A673 (cell line): ENCODE data around the gene EFNA3.
A peak's percentile ranks its signal among the peaks of the same experiment; 100 is the strongest.

Experiments
- EZH2 ChIP-seq: fragments of 200-600 bp; sonication (generic); IDR thresholded peaks from 2 replicates; pipeline ENCODE4 v1.6.1; 2017; ENCODE audit warnings: borderline replicate concordance, low read depth, mild to moderate bottlenecking, mixed read lengths, antibody characterized with exemption, low read length; ENCODE audit not compliant: poor library complexity, severe bottlenecking
- TF ChIP-seq, protein P1 (sequence below): fragments of 300-800, 200-600 bp; sonication (generic); conservative IDR thresholded peaks from 2 replicates; pipeline ENCODE4 v1.5.1; 2017; ENCODE audit warnings: low read depth, mild to moderate bottlenecking, antibody characterized with exemption, low read length, moderate library complexity, mixed read lengths

DNA sequence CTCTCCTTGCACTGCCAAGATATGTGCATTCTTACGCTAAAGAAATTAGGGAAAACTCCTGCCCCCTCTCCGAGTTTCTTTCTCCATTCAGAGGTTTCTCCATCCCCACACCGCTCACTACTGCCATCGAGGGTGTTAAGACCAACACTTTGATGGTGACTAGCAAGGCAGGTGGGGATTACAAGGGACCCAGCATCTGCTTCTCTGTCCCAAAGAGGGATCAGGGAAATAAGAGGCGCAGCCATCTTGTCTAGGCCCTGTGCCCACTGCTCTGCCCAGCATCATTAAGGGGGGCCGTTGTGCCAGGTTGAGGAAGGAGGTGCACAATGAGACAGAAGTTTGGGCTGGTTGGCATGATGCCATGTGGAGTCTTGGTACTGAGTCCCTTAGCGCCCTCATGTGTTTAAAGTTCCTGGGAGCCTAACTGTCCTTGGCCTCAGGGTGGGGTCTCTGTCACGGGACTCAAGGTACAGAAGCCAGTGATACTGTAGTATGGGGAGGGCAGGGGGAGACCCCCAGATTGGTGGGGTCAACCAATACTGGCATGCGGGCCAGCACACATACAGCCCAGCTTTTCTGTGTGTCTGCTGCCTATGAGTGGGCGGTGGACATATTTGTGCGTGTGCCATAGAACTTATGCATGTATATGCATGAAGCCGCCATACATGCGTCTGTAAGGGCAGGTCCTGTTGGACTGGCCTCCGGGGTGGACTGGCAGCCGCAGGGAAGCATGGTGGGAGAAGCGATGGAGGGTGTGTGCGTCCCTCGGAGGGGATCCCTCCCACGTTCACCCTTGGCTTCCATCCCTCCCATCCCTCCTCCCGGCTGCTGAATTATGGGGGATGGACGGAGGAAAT lies 5.5 kb downstream of the EFNA3 start:
- TF ChIP-seq, protein P1, sequence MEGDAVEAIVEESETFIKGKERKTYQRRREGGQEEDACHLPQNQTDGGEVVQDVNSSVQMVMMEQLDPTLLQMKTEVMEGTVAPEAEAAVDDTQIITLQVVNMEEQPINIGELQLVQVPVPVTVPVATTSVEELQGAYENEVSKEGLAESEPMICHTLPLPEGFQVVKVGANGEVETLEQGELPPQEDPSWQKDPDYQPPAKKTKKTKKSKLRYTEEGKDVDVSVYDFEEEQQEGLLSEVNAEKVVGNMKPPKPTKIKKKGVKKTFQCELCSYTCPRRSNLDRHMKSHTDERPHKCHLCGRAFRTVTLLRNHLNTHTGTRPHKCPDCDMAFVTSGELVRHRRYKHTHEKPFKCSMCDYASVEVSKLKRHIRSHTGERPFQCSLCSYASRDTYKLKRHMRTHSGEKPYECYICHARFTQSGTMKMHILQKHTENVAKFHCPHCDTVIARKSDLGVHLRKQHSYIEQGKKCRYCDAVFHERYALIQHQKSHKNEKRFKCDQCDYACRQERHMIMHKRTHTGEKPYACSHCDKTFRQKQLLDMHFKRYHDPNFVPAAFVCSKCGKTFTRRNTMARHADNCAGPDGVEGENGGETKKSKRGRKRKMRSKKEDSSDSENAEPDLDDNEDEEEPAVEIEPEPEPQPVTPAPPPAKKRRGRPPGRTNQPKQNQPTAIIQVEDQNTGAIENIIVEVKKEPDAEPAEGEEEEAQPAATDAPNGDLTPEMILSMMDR: peak; percentile 39
- no peak for TF ChIP-seq EZH2
